Caki2 (cell line): ENCODE results near the gene PRKCG. TPM values are rescaled to one million over a fixed set of nuclear protein-coding genes. Genes with fewer than 3 reads are reported as not detected.
A peak's percentile ranks its signal among the peaks of the same experiment; 100 is the strongest.
"Not testable (repeated sequence)": the region's sequence is repeated elsewhere in the genome, so short reads cannot be mapped to it uniquely, and the experiment has no call there.

ENCODE experiments used
- DNase-seq: peaks from one replicate; pipeline ENCODE4 v3.0.0-alpha.2; 2015; ENCODE audit warnings: low read depth
- in situ Hi-C: cut with HindIII; loops from 2 replicates; pipeline ENCODE4 v1.10.0; 2016; ENCODE audit warnings: low sequenced_read_pairs, low pct_unique_long_range_greater_than_20kb, mixed read lengths
- total RNA-seq: library from RNA; depleted of rRNA; stranded (reverse); fragments of >200 nt; shearing (Covaris generic); gene quantifications from 2 replicates; pipeline ENCODE4 v1.2.3, GENCODE V29; 2014; ENCODE audit warnings: low replicate concordance

Gene PRKCG
- total RNA-seq, 1 experiment from 2014 or later = 0.10 TPM

DNA sequence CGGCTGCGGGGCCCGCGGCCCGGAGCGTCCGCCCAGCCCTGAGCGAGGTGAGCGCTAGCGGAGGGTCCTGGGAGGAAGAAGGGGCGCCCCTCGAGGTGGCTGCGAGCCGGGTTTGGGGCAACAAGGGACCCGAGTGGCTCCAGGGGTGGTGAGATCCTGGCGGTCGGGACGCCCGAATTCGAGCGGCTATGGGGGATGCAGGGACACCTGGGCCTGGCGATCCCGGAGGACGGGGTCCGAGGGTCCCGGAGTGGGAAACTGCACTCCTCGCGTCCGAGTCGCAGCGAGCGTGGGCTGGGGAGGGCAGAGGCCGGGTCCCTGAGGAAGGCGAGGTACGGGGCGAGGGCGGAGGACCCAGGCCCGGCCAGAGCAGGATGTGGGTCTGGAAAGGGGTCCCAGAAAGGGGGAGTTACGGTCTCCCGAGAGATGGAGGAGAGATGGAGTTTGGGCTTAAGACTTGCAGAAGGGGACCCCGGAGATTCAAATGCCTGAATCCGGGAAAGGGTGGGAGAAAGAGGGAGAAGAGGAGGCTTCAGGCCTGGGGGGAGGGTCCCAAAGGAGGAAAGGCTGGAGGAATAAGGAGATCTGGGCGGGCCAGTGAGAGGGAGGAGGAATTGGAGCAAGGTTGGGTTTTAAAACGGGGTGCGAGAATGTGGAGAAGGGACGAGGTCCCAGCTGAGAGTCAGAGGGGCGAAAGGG is 27.6 kb downstream of the PRKCG start:
- in situ Hi-C loops = loop anchor here (10.0 kb wide), 1 partner anchor 45 kb away; no protein-coding TSS in a partner anchor
- DNase-seq = no peak

DNA sequence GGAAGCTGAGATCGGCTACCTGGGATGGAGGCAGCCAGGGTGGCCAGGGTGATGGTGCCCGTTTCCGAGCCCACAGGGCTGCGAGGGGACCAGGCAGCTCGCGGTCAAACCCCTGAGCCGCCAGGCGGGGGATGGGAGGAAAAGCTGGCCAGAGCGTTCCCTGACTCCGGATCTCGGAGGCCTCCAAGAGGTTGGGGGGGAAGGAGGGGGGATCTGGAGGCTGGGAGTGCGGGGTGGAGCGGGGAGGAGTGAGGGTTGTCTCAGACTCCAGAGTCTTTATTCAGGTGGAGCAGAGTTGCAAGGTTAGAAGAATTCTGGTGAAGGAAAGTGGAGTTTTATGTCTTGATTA is 28.1 kb downstream of the PRKCG start:
- in situ Hi-C loops = no loop called here
- DNase-seq = no peak

DNA sequence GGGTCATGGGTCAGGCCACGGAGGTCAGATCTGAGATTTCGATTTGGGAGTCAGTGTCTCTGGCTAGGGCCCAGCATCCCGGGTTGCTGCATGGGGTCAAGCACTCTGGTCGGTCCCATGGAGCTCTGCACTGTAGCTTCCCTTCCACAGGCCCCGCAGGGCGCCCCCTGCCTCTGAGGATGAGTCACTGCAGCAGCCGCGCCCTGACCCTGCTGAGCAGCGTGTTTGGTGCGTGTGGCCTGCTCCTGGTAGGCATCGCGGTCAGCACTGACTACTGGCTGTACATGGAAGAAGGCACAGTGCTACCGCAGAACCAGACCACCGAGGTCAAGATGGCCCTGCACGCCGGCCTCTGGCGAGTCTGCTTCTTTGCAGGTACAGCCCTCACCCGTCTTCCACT is 30.7 kb downstream of the PRKCG start:
- in situ Hi-C loops = no loop called here
- no peak for DNase-seq

DNA sequence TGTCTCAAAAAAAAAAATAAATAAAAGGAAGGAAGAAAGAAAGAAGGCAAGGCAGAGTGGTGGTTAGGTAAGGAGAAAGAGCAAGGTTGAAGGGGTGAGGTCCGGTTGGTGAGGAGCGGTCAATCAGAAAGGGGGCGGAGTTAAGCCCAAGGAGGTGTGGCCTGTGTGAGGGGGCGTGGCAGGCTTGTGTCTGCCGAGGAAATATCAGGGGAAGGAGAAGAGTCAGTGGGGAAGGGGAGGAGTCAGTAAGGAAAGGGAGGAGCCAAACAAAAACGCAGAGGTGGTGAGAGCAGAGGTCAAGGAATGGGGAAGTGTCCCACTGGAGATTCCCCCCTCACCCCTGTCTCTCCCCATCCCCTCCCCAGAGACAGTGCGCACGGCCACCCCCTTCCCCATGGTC is 33.0 kb downstream of the PRKCG start:
- no peak for DNase-seq
- in situ Hi-C loops = no loop called here

DNA sequence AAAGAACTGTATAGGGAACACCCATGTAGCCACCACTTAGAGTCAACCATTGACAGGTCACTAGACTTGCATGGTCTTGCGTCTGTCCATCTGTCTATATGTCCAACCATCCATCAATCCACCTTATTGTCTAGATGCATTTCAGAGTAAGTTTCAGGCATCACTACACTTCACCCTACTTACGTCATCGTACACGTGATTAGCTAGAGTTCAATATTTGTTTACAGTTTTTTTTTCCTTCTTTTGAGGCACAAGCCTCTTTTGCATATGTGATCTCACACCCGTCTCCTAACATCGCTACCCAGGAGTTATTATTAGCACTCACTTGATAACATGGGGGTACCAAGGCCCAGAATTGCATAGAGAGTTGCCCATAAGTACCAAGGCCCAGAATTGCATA is 34.0 kb downstream of the PRKCG start:
- in situ Hi-C loops = no loop called here

DNA sequence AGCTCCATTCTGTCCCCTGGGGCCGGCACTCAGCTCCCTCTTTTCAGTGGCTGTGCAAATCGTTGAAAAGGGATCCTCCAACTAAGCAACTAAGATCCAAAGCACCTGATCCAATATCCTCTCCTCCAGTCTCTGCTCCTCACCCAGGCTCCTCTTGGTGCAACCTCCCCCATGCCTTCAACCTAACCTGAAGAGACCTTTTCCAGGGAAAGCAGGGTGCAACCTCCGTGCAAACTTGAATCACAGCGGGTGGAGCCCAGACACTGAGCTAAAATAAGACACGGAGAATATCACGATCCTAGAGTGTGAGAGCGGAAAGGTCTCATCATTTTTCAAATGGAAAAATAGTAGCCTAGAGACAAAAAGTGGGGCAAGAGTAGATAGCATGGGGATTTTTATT is 35.4 kb downstream of the PRKCG start:
- in situ Hi-C loops = no loop called here
- DNase-seq = no peak

More for the DNA sequence above, 34.0 kb downstream of the PRKCG start:
- DNase-seq = no peak

DNA sequence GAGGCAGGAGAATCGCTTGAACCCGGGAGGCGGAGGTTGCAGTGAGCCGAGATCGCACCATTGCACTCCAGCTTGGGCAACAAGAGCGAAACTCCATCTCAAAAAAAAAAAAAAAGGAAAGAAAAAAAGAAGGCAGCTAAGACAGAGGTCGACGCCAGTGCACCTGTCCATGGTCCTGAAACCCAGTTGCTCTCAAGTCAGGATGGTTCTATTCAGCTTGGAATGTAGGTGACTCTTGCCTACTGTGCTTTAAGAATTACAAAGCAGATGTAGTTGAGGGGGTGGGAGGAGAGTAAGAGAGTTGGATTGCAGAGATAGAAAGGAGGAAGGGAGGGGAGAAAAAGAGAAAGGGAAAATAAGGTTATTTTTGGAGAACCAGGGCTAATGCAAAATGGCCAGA is 45.7 kb downstream of the PRKCG start:
- in situ Hi-C loops = no loop called here
- DNase-seq = peak; percentile 62

DNA sequence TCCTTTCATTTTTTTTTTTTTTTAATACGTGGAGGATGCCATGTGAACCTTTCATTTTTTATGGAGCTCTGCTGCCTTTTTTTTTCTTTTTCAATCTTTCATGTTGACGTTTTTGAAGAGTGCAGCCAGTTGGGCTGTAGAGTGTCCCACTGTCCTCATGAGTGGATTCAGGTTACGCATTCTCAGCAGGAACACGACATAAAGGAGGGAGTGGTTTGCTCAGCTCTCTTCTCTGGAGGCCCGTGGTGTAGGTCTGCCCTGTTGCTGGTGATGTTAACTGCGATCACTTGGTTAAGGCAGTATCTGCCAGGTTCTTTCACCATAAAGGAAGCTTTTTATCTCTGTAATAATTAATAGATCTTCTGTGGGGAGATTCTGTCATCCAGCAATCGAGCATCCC is 54.0 kb downstream of the PRKCG start:
- in situ Hi-C loops = no loop called here
- no peak for DNase-seq

DNA sequence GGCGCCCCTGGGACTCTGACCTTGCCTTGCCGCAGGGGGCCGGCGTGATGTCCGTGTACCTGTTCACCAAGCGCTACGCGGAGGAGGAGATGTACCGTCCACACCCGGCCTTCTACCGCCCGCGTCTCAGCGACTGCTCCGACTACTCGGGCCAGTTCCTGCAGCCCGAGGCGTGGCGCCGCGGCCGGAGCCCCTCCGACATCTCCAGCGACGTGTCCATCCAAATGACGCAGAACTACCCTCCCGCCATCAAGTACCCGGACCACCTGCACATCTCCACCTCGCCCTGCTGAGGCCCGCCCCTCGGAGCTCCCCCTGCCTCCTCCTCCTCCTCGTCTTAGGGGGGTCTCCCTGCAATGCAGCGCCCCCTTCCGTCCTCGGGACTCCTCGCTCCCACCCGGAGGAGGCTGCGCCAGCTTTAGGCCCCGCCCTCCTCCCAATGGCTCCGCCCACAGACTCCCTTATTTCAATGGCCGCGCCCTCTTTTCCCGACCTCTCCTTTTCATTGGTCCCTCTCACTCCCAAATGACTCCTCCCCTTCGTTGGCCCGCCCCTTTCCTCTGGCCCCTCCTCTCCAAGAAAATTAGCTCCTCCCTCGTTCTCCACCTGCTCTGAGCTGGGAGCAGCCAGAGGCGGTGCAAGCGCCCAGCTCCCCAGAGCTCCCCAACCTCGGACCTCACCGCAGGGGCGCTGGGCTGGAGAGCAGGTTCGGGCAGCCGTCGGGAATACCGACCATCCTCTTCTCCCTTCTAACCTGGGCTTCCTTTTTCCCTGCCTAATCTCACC is 60.2 kb downstream of the PRKCG start:
- DNase-seq = peak; percentile 19
- in situ Hi-C loops = no loop called here

DNA sequence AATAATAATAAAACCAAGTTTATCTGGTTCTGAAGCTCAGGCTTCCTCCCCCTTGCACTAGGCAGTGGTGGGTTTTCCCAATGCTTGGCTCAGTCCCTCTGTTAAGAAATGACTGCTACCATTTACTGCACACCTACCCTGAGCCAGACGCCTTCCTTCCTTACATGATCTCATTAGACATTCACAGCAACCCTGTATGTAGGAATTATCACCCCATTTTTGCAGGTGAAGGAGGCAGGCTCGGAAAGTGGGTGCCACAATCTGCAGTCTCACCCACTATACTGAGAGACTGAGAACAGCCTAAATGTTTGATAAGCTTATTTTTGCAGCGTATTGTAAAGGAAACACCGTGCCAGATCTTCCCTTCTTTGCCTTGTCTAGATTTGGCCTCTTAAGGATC is 62.4 kb downstream of the PRKCG start:
- in situ Hi-C loops = no loop called here
- DNase-seq = no peak

DNA sequence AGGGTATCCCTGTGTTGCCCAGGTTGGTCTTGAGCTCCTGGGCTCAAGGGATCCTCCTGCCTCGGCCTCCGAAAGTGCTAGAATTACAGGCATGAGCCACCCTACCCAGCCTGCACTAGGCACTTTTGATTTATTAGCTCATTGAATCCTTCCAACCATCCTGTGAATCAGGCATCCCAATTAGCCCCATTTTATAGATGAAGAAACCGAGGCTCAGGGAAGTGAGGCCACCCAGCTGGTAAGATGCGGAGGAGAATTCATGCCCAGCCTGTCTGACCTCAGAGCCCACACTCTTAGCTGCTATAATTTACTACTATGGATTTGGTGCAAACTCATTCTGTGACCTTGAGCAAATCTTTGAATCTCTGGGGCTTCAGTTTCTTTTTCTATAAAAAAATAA is 62.9 kb downstream of the PRKCG start:
- DNase-seq = no peak
- in situ Hi-C loops = no loop called here

DNA sequence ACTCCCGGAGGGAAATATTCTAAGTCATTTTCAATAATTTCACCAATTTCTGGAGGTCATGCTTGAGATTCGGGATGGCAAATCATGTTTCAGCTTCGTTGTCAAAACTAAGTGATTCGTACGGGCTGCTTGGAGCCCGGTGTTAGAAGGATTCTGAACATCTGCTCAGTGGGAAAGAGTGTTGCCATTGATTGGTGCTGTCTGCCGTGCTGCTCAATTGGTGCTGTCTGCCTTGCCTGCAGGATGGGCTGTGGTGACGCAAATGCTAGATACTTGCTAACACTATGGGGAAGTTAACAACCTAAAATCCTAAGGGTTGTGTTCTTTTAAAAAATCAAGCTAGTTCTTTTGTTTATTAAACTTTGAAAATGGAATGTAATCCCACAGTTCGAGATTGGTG is 63.4 kb downstream of the PRKCG start:
- in situ Hi-C loops = no loop called here
- DNase-seq = no peak

DNA sequence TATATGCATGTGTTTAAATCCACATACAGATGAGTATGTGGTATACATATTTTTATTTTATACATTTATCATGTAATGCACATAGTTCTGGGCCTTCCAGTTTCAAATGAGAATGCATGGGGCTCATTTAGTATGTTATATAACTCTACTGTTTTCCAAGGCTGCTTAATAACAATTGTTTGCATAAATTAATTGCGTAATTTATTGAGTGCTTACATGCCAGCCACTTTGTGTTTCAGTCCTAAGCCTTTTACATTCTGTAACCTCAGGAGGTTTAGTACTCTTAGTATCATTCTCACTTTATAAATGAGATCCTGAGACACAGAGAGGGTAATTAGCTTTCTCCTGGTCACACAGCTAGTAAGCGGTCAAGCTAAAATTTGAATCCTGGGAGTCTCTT is 64.0 kb downstream of the PRKCG start:
- no peak for DNase-seq
- in situ Hi-C loops = no loop called here

DNA sequence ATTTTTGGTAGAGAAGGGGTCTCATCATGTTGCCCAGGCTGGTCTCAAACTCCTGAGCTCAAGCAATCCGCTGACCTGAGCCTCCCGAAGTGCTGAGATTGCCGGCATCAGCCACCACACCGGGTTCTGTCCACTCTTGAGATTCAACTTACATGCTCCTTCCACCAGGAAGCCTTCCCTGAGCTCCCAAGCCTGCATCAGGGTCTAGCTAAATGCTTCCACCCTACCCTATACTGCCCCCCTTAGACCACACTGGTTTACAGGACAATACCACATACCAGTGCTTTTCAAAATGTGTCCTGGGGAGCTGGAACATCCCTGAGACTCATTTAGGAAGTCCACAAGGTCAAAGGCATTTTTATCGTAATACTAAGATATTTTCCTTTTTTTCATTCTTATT is 65.6 kb downstream of the PRKCG start:
- in situ Hi-C loops = no loop called here
- DNase-seq = no peak

DNA sequence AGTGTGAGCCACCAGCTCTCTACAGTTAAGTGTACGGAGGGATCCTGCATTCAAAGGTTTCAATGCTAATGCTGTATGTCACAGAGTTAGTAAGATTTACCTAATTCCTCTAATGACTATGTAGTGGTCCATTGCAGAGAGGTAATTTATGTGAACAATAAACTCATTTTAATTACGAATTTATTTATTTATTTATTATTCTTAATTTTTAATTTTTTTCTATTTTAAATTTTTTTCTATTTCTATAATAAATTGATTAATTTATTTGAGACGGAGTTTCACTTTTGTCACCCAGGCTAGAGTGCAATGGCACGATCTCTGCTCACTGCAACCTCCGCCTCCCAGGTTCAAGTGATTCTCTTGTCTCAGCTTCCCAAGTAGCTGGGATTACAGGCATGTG is 66.6 kb downstream of the PRKCG start:
- DNase-seq = not testable (repeated sequence)

DNA sequence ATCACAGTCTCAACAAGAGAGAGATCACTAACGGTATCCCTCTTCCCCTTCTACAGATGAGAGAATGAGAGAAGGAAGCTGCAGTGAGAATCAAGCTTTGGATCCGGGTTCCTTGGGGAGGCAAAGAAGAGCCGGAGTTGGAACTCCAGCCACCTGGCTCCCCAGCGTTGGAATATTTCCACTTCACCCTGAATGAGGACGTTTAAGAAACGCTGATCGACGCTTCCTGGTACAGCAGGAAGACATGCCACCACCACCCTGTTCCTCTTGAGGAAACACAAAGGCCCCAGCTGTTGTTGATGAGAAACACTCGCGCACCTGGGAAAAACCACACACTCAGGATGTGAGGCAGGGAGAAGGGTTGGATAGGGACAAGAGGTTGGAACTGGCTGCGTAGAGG is 69.4 kb downstream of the PRKCG start:
- in situ Hi-C loops = loop anchor here (10.0 kb wide), 1 partner anchor 47 kb away; the partner anchor contains the start of gene CACNG7
- no peak for DNase-seq

More for the DNA sequence above, 66.6 kb downstream of the PRKCG start:
- in situ Hi-C loops = not testable (repeated sequence)

DNA sequence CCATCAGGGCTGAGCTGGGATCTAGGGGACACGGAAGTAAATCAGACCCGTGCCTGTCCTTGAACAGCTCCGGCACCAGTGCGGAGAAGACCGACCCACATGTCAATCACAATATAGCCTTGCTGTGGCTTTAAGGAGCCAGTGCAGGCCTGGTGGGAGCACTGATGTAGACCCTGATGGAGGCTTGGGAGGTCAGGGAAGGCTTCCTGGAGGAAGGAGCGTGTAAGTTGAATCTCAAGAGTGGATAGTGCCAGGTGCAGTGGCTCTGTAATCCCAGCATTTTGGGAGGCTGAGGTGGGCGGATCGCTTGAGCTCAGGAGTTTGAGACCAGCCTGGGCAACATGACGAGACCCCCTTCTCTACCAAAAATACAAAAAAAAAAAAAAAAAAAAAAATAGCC is 70.0 kb downstream of the PRKCG start:
- no peak for DNase-seq
- in situ Hi-C loops = loop anchor here (10.0 kb wide), 1 partner anchor 47 kb away; the partner anchor contains the start of gene CACNG7

DNA sequence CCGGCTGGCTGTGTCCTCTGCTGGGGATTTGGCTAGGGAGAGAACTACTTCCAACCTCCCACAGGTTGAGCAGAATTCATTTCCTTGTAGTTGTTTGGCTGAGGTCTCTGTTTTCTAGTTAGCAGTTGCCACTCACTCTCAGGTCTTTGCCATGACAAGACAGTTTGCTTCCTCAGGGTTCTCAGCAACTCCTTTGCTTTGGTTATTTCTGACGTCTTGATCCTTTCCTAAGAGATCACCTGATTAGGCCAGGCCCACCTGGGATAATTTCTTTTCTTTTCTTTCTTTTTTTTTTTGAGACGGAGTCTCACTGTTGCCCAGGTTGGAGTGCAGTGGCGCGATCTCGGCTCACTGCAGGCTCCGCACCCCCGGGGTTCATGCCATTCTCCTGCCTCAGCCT is 71.4 kb downstream of the PRKCG start:
- in situ Hi-C loops = loop anchor here (10.0 kb wide), 1 partner anchor 49 kb away; the partner anchor contains the start of gene CACNG7
- no peak for DNase-seq
